Subcutaneous adipose tissue (tissue), 4 donors: ENCODE results near the gene TMCC1. TPM values are rescaled to one million over a fixed set of nuclear protein-coding genes. Genes with fewer than 3 reads are reported as not detected.

Experiments
- CTCF ChIP-seq: fragments of 450-650 bp; IDR thresholded peaks from one replicate; pipeline ENCODE4 v1.5.1; 2016; ENCODE audit warnings: low read depth, mild to moderate bottlenecking, control low read depth, antibody characterized with exemption, moderate library complexity
- total RNA-seq, 4 donors: library from RNA; depleted of rRNA; stranded (reverse); fragments of >200 nt; gene quantifications; one replicate each; pipeline ENCODE4 v1.1.0, GENCODE V29; 2016

The TMCC1 gene
- total RNA-seq, 4 donors from 2014 or later, result 24.0 to 31.5 (median 28.4) TPM

- TF ChIP-seq CTCF, result no peak
Measured at GRCh38 chr3:129613367-129613740, 280.2 kb downstream of the TMCC1 start.

GRCh38 chr3:129612534-129613366, 280.8 kb downstream of the TMCC1 start:
- no peak for TF ChIP-seq CTCF

- TF ChIP-seq CTCF, result no peak
Measured at GRCh38 chr3:129611812-129612533, 281.5 kb downstream of the TMCC1 start.

GRCh38 chr3:129611446-129611800, 282.1 kb downstream of the TMCC1 start:
- no peak for TF ChIP-seq CTCF

GRCh38 chr3:129610276-129610675, 283.2 kb downstream of the TMCC1 start:
- no peak for TF ChIP-seq CTCF

GRCh38 chr3:129609591-129610182, 283.8 kb downstream of the TMCC1 start:
- TF ChIP-seq CTCF, result no peak

- no peak for TF ChIP-seq CTCF
Measured at GRCh38 chr3:129608936-129609590, 284.4 kb downstream of the TMCC1 start.
